GM20000 (cell line): ENCODE data around the gene CABLES1.

Source experiments
- DNase-seq: peaks from one replicate; pipeline ENCODE4 v3.0.0; 2012; ENCODE audit warnings: low spot score
- TF ChIP-seq, protein P1 (sequence below): IDR thresholded peaks from 2 replicates; pipeline ENCODE4 v1.5.1; 2012; ENCODE audit warnings: mild to moderate bottlenecking, control low read depth; ENCODE audit errors: extremely low read depth, missing control alignments

CABLES1 gene

DNA sequence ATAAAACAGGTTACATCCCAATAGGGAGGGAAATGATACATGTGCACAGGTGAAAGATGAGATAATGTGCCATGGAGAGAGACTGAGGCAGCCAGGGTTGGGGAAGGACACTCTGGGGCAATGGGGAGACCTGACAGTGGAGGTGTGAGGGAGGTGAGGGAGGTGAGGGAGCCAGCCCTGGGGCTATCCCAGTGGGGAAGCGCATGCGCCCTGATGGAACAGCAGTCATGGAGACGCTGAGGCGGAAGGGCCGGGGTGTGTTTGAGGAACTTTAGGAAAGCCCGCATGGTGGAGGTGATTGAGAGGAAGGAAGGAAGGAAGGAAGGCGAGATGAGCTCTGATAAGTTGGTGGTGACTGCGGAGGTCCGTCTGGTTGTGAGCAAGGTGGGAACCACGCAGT lies 66.5 kb downstream of the CABLES1 start:
- TF ChIP-seq, protein P1, sequence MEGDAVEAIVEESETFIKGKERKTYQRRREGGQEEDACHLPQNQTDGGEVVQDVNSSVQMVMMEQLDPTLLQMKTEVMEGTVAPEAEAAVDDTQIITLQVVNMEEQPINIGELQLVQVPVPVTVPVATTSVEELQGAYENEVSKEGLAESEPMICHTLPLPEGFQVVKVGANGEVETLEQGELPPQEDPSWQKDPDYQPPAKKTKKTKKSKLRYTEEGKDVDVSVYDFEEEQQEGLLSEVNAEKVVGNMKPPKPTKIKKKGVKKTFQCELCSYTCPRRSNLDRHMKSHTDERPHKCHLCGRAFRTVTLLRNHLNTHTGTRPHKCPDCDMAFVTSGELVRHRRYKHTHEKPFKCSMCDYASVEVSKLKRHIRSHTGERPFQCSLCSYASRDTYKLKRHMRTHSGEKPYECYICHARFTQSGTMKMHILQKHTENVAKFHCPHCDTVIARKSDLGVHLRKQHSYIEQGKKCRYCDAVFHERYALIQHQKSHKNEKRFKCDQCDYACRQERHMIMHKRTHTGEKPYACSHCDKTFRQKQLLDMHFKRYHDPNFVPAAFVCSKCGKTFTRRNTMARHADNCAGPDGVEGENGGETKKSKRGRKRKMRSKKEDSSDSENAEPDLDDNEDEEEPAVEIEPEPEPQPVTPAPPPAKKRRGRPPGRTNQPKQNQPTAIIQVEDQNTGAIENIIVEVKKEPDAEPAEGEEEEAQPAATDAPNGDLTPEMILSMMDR = no peak
- DNase-seq = no peak

DNA sequence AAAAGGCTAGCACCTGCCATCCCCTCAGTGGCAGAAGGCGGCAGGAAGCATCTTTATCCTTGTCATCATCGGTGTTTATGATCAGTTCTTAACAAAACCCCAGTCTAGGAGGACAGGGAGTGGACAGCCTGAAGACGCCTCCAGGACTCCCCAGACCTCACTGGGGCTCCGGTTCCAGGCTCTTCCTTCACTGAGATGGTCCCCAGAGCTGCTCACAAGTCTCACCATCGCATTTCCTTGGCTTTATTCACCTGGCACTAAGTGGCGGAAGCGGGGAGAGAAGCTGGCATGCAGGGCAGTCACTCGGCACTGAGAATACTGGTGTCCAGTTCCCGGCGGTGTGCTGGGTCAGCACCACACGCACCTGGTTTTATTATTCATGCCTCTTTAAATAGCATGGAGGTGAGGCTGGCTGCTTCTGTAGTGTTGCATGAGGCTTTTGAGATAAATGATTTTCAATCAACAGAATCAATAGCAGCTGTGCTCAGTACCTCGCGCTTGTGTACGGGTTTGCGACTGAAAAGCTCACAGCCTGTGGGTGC lies 68.7 kb downstream of the CABLES1 start:
- TF ChIP-seq, protein P1 = no peak
- DNase-seq = no peak

DNA sequence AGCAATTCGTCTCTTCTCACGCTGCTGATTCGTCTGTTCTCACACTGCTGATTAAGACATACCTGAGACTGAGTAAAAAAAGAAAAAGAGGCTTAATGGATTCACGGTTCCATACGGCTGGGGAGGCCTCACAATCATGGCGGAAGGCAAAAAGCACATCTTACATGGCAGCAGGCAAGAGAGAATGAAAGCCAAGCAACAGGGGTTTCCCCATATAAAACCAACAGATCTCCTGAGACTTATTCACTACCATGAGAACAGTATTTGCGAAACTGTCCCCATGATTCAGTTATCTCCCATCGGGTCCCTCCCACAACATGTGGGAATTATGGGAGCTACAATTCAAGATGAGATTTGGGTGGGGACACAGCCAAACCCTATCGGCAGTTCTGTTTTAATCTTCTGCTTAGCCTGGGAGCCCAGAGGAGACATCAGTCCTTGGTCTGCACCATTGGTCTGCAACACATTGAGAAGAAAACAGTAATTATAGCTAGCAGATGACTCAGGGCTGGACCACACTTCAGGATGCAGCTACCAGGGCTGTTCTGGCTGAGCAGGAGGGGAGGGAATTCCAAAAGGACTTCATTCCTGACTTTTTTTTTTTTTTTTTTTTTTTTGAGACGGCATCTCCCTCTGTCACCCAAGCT lies 69.4 kb downstream of the CABLES1 start:
- TF ChIP-seq, protein P1 = no peak
- no peak for DNase-seq

DNA sequence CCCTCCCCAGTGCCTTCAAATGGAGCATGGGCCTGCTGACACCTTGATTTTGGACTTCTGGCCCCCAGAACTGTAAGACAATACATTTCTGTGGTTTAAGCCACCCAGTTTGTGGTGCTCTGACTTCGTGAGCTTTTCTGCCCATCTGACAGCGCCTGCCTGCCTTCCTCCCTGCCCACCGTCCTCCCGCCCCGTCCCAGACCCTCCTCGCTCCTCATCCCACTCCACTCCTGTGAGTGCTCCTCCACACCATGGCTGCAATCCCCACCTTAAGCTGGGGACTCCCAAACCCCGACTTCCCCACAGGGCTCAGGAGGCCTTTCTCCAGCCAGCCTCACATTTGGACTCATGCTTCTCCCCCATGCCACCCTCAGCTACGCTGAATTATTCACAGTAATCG lies 70.7 kb downstream of the CABLES1 start:
- TF ChIP-seq, protein P1 = no peak
- no peak for DNase-seq

DNA sequence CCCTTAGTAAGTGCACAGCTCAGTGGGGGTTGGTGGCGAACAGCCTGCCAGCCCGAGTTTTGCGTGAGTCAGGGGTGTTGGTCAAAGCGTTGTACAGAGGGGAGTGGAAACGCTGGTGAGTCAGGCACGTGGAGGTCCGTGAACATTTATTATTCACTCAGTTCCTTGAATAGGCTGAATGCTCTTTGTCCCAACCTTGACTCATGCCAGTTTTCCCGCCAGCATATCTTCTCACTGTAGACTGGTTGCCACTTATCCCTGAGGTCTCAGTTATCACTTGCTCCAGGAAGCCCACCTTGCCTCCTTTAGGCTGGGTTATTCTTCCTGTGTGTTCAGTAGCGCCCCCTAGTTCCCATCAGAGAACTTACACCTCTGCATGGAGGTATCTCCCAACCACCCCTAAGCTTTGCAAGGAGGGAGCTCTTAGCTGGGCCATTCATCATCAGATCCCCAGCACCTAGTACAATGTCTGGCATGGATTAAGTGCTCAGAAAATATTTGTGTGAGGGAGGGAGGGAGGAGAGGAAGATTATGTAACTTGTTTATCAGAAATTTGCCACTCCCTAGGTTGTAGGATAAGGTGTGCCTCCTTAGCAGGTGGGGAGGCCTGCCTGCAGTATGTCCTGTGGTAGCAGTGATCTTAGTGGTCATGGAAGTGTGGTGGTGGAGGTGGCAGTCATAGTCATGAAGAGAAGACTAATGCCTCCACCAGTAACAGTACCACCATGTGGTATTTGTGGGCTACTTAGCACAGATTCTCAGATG lies 72.1 kb downstream of the CABLES1 start:
- DNase-seq = no peak
- TF ChIP-seq, protein P1 = no peak

DNA sequence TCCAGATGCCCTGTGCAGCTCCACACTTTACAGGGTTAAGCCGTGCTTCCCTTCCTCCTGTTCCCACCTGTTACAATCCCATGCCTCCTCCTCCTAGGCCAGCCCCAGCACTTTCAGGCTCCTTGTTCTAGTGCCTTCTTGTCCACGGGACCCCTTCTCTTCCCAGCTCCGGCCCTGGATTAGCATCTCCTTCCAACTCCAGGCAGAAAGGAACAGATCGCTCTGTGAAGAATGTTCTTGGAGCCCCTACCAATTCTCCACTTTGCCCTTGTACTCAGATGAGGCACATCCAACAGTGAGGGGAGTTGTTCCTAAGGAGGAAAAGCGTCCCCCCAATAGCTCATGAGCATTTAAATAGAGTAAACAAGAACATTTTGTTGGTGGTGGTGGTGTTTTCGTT lies 72.7 kb downstream of the CABLES1 start:
- TF ChIP-seq, protein P1 = no peak
- no peak for DNase-seq

DNA sequence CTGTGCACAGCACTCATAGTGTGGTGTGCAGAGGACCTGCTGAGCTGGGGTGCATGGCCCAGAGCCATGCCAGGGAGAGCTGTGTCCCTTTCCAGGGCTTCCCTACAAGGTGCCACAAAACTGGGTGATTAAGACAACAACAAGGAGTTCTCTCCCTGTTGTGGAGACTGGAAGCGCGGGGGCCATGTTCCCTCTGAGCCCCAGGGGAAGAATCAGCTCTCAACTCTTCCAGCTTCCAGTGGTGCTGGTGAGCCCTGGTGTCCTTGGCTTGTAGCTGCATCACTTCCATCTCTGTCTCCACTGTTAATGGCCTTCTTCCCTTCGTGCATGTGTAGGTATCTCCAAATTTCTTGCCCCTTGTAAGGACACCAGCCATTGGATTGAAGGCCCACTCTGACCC lies 73.3 kb downstream of the CABLES1 start:
- TF ChIP-seq, protein P1 = no peak
- DNase-seq = no peak
